Measurements from ENCODE around the gene REL.

GRCh38 chr2:60836491-60836890, 44.9 kb upstream of the REL start:
- TF ChIP-seq CTCF (IDR thresholded peaks at IDR 0.05; ENCODE audit: insufficient read depth, low read length, poor library complexity, severe bottlenecking): no peak
- TF ChIP-seq EZH2phosphoT487 (conservative IDR thresholded peaks at IDR 0.05; ENCODE audit: low read length): no peak
